Stimulated activated CD4-positive, alpha-beta T cell treated with anti-CD3 and anti-CD28 coated beads, Interleukin-4, amount 100 ng/mL, for 24 hours (primary cell): ENCODE data around the gene DIP2C.
"Not testable (repeated sequence)": the region's sequence is repeated elsewhere in the genome, so short reads cannot be mapped to it uniquely, and the experiment has no call there.

Source experiments
- DNase-seq: peaks from one replicate; pipeline ENCODE4 v3.0.0-alpha.2; 2020

Gene DIP2C

GRCh38 chr10:654647-654996 lies 34.8 kb downstream of the DIP2C start:
- DNase-seq = no peak

DNA sequence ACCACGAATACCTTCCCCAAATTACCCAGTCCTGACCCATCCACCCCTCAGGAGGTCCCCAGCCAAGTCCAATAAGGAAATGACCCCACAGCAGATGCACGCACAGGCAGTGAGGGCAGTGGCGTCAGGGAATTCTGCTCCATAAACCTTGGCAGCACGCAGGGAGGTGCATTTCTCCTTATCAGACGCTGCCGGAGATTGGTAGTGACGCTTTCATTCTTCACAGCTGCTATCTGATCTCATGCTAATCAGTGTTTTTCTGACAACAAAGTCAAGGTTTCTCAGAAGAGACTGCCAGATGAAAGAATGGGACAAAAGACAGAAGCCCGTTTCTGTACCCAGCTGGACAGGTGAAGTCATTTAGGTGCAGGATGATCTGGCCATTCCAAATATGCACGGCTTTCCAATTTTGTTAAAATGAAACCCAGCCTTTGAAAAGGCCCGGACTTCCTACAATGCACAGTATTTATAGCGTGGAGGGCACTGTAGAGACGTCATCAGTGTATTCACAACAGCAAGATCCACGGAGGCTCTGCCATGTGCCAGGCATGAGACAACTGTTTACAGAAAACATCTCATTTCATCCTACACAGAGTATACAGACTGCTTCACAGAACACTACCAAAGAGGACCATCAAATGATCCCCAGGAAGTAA lies 35.3 kb downstream of the DIP2C start:
- no peak for DNase-seq

GRCh38 chr10:652832-653459 lies 36.5 kb downstream of the DIP2C start:
- DNase-seq = not testable (repeated sequence)

- no peak for DNase-seq
These were observed 37.2 kb downstream of the DIP2C start for GRCh38 chr10:652233-652632.

GRCh38 chr10:651692-652091 lies 37.8 kb downstream of the DIP2C start:
- DNase-seq = no peak

GRCh38 chr10:650886-651615 lies 38.4 kb downstream of the DIP2C start:
- no peak for DNase-seq

DNA sequence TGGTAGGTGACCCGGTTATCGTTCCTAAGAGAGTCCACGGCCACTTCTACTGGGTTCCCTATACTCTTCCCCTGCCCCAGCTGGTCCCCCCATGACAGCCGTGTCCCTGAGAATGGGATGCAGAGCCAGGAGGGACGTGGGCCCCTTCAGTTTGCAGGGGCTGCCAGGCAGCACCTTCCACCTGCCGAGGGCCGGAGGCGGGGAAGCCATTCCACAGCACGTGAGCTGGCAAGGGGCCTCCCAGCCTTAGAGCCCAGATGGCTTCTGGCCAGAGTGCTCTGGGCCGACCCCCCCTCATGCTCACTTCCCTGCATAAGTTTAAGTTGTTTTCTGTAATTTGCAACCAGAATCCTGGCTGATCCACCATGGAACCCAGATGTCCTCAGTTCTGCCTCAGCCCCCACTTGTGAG lies 39.0 kb downstream of the DIP2C start:
- DNase-seq = no peak

DNA sequence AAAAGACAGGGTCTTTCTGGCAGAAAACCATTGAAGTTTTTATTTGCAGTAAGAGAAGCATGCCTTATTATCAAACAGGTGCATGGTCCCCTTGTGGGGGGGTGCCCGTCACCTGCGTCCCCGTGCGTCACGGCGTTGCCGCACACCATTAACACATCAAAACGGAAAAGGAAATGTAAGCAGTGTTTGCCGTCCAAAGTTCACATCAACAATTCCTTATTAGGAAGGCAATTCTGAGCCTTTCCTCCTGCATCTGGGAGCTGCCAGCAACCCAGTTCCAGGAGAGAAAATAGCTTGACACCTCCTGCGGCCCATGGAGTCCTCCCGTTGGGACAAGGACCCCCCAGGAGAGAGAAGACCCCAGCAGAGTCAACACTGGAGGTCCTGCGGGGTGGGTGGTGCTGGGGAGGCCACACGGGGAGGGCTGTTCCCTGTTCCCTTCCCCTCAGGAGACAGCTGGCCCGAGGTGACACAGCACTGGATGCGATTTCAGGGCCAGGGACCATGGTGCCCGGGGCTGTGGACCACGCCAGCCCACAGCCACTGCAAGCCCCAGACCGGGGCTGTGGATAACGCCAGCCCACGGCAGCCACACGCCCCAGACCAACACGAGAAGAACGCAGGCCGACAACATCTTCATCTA lies 39.5 kb downstream of the DIP2C start:
- no peak for DNase-seq

GRCh38 chr10:649445-649797 lies 40.0 kb downstream of the DIP2C start:
- no peak for DNase-seq

DNA sequence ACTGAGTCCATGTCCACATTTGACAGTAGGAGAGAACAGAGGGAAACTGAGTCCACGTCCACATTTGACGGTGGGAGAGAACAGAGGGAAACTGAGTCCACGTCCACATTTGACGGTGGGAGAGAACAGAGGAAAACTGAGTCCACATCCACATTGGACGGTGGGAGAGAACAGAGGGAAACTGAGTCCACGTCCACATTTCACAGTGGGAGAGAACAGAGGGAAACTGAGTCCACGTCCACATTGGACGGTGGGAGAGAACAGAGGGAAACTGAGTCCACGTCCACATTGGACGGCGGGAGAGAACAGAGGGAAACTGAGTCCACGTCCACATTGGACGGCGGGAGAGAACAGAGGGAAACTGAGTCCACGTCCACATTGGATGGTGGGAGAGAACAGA lies 42.4 kb downstream of the DIP2C start:
- not testable (repeated sequence) for DNase-seq

- DNase-seq = no peak
These were observed 43.3 kb downstream of the DIP2C start for GRCh38 chr10:646118-646524.

DNA sequence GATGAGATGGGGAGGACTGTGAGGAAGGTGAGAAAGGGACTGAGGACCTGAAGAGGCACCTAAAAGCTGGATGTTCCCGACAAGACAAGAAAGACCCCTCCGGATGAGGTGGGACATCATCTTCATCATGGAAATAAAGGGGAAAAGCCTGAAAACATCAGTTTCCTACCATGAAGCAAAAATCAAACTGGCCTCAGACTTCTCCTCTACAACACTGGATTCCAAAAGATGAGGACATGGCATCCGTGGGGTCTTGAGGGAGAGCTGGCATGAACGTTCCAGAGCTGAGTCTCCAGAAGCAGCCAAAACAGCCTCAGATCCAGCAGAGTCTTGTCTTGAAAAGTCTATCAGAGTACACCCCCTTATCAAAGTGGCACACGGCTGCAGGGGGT lies 44.5 kb downstream of the DIP2C start:
- DNase-seq = no peak

DNA sequence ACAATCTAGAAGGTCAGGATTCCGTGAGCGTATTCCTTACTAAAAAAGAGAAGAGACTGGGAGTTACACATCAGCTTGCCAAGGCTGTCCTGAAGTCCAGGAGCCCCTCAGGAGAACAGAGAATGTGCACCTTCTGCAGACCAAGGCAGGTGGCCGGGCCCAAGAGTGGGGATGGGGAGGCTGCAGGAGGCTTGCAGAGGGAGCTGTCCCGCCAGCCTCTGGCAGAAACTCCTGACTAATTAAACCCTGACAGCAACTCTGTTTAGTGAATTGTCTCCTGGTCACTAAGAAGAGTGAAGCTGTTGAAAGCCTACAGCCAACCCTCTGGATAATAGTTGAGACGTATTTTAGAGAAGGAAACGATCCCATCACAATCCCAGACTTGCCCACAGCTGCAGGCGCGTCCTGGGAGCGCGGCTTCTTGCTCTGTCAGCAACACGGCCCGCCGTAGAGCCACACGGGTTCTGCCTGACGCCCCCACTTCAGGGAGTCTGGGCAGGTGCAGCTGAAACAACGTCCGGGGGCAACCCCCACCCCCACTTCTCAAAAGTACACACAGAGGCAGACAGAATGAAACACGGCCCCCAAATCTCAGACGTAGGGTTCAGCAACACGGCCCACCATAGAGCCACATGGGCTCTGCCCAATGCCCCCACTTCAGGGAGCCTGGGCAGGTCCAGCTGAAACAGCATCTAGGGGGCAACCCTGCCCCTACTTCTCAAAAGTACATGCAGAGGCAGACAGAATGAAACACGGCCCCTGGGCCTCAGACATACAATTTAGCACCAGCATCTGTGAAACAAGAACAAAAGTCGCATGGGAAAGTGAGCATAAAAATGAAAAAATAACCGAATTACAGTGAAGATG lies 45.2 kb downstream of the DIP2C start:
- no peak for DNase-seq

DNA sequence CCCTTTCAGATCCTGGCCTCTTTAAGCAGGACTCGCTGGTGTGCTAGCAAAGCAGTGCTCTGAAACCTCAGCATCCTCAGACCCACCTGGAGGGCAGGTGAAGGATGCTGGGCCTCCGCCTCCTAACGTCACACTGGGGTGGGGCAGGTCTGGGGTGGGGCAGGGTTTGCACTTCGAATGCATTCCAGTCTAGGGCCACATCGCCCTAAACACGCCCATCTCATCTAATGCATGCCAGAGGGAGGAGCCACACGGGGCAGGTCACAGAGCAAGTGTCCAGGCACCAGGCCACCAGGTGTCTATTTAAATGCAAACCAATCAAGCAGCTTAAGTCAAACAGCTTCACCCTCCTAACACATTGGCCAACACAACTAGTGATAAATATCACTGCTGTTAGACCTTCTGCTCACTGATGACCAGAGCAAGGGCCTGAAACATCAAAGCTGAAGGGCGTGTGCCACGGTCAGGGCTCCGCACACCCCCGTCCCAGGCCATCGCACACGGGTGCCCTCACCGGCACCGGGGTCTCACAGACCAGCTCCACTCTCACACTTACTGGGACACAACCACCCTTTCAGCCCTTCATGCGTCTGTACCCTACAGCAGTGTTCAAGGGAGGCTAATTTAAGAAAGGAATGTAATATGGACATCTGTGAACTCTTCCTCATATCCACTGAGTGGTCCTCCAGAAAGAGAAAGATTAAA lies 47.1 kb downstream of the DIP2C start:
- no peak for DNase-seq

GRCh38 chr10:641149-642010 lies 48.1 kb downstream of the DIP2C start:
- no peak for DNase-seq

DNA sequence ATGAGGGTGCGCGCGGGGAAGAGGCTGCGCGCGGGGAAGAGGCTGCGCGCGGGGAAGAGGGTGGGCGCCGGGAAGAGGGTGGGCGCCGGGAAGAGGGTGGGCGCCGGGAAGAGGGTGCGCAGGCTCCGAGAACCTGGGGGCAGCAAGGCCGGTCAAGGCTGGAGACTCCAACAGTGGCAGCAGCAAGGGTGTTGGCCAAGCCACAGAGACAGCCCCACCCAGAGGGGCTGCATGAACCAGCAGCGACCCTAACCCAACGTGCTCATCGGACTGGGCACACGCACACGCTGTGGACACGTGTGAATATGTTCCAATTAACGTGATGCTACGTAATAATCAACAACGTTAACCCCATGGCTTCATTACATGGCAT lies 48.8 kb downstream of the DIP2C start:
- no peak for DNase-seq

- DNase-seq = no peak
These were observed 49.5 kb downstream of the DIP2C start for GRCh38 chr10:639751-640672.

DNA sequence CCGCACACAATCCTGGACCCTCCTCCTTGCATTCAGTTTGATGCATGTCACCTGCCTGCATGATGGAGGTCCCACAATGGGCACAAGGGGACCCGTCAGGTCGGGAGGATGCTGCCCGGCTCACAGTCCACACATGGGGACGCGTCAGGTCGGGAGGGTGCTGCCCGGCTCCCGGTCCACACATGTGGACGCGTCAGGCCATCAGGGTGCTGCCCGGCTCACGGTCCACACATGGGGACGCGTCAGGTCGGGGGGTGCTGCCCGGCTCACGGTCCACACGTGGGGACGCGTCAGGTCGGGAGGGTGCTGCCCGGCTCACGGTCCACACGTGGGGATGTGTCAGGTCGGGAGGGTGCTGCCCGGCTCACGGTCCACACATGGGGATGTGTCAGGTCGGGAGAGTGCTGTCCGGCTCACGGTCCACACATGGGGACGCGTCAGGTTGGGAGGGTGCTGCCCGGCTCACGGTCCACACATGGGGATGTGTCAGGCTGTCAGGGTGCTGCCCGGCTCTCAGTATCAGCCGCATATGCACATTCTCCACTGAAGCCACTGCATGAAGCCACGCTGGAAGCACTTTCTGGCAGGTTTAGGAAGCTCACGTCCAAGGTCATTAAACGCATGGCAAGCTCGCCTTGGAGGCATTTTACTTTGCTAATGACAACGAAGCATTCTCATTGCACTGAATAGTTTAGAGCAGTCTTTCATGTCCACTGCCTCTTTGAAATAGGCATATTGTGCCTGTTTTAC lies 50.3 kb downstream of the DIP2C start:
- DNase-seq = no peak

DNA sequence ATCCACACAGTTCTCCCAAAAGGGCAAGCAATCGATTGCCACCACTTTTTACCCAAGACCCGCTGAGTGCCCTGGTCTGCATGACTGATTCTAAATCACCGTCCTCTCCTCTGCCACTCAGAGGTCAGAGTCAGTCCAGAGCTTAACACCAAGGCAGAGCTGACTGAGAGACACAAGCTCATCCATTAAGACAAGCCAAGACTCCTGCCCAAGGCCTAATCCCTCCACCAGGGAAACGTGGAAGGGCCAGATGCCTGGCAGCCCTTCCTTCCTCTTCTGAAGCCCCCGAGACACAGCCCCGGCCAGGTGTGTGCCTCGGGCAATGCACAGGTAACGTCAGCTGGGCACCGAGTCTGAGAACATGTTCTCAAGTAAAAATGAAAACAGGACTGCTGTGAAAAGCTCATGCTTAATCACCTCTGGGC lies 51.7 kb downstream of the DIP2C start:
- no peak for DNase-seq
